K562 (cell line): ENCODE data around the gene TRNP1. TPM values are rescaled to one million over a fixed set of nuclear protein-coding genes. Genes with fewer than 3 reads are reported as not detected.
A peak's percentile ranks its signal among the peaks of the same experiment; 100 is the strongest.

ENCODE experiments used
- ATAC-seq: fragments of 200-7000 bp; cut with Tn5 transposase; 3 replicates; pipeline ENCODE4 v1.9.1; 2020; ENCODE audit warnings: moderate library complexity
- BruUV-seq: library from RNA; stranded (reverse); fragments of 400-500 nt; replicated peaks from 2 replicates; lab custom pipeline; 2021; lab: Mats Ljungman, UMichigan
- CTCF ChIA-PET: fragments of 300-600 bp; formaldehyde crosslinking; extraction: SDS; loops from one replicate; lab custom pipeline; 2021; ENCODE audit warnings: low intra/inter-chr PET ratio; lab: Yijun Ruan, JAX
- POLR2A ChIA-PET: fragments of 300-600, 350-650 bp; sonication (Branson Sonifier 250); formaldehyde crosslinking; extraction: SDS; loops from one replicate; lab custom pipeline; 2021; ENCODE audit warnings: antibody characterized with exemption, inconsistent platforms; lab: Yijun Ruan, JAX
- DNase-seq, 4 experiments: peaks; one replicate each; pipeline versions ENCODE4 v3.0.0 to v3.0.0-alpha.2; 2011 to 2018; ENCODE audit warnings: low spot score in 3 of 4, mixed read lengths in 3 of 4; ENCODE audit errors: extremely low read depth in 1 of 4
- FAIRE-seq: peaks from 2 replicates; lab custom pipeline; 2011; peaks lifted over from hg19 to GRCh38; lab: Jason Lieb, UNC
- H2AFZ ChIP-seq: 2 replicates; pipeline ENCODE4 v1.6.0; 2011; ENCODE audit warnings: low read depth, low read length, control low read depth, inconsistent platforms
- H3K27ac ChIP-seq: fragments of 200-600 bp; 3 replicates; pipeline ENCODE4 v1.8.0; 2011; ENCODE audit warnings: low read depth, mild to moderate bottlenecking, control low read depth, inconsistent platforms, low read length, moderate library complexity, mixed read lengths; ENCODE audit errors: extremely low read depth
- H3K27me3 ChIP-seq, 2 experiments: fragments of 300-600 bp in 1 of 2; 2 replicates in 1 of 2; 3 replicates in 1 of 2; pipeline versions ENCODE4 v1.6.0 to v1.8.0; 2011; ENCODE audit warnings: inconsistent platforms in 2 of 2, low read length in 2 of 2, mild to moderate bottlenecking in 1 of 2, mixed read lengths in 1 of 2, moderate library complexity in 1 of 2; ENCODE audit not compliant: control insufficient read depth in 2 of 2, insufficient read depth in 2 of 2
- H3K36me3 ChIP-seq: fragments of 300-600 bp; 3 replicates; pipeline ENCODE4 v1.8.0; 2011; ENCODE audit warnings: mild to moderate bottlenecking, low read length, inconsistent platforms; ENCODE audit not compliant: control insufficient read depth, insufficient read depth
- H3K4me1 ChIP-seq, 2 experiments: fragments of 200-600 bp in 1 of 2; replicated peaks in 1 of 2; 2 replicates in 1 of 2; 3 replicates in 1 of 2; pipeline versions ENCODE4 v1.5.1 to v1.8.0; 2011; ENCODE audit warnings: inconsistent platforms in 2 of 2, low read length in 2 of 2, mild to moderate bottlenecking in 1 of 2, mixed read lengths in 1 of 2, moderate library complexity in 1 of 2; ENCODE audit not compliant: control insufficient read depth in 2 of 2, insufficient read depth in 2 of 2
- H3K4me2 ChIP-seq: 2 replicates; pipeline ENCODE4 v1.6.1; 2011; ENCODE audit warnings: low read length, control low read depth, inconsistent platforms, mixed read lengths; ENCODE audit not compliant: insufficient read depth
- H3K4me3 ChIP-seq: fragments of 200-600 bp; sonication (generic), shearing (Covaris generic); 2 replicates; pipeline ENCODE4 v1.5.1; 2016; ENCODE audit warnings: control low read depth, inconsistent platforms
- H3K79me2 ChIP-seq: fragments of 200-600 bp; 3 replicates; pipeline ENCODE4 v1.8.0; 2011; ENCODE audit warnings: low read length, inconsistent platforms; ENCODE audit not compliant: control insufficient read depth, insufficient read depth
- H3K9ac ChIP-seq, 2 experiments: 2 replicates each; pipeline versions ENCODE4 v1.6.0 to v1.6.1; 2011; ENCODE audit warnings: low read depth in 2 of 2, low read length in 2 of 2, control low read depth in 1 of 2, inconsistent platforms in 1 of 2, mild to moderate bottlenecking in 1 of 2, mixed read lengths in 1 of 2; ENCODE audit not compliant: insufficient read depth in 1 of 2
- H3K9me1 ChIP-seq: one replicate; pipeline ENCODE4 v1.6.0; 2011; ENCODE audit warnings: inconsistent platforms, mild to moderate bottlenecking, low read length, moderate library complexity; ENCODE audit not compliant: control insufficient read depth, insufficient read depth
- H3K9me3 ChIP-seq: replicated peaks from 2 replicates; pipeline ENCODE4 v1.5.1; 2011; ENCODE audit warnings: low read depth, low read length, inconsistent platforms; ENCODE audit not compliant: control insufficient read depth, insufficient read depth
- H4K20me1 ChIP-seq: replicated peaks from 2 replicates; pipeline ENCODE4 v1.6.1; 2011; ENCODE audit warnings: low read length, inconsistent platforms, mixed read lengths; ENCODE audit not compliant: control insufficient read depth, insufficient read depth
- L3MBTL2 ChIP-seq: fragments of 450-650 bp; IDR thresholded peaks from 2 replicates; pipeline ENCODE4 v1.6.1; 2016; ENCODE audit warnings: mild to moderate bottlenecking, moderate library complexity
- SPI1 ChIP-seq: IDR thresholded peaks from 2 replicates; pipeline ENCODE4 v1.6.1; 2011; ENCODE audit warnings: low read depth, low read length, control low read depth, borderline replicate concordance
- TEAD1 ChIP-seq, 2 experiments: fragments of 450-650 bp in 1 of 2; sonication (generic) in 1 of 2; formaldehyde crosslinking; IDR thresholded peaks; 2 replicates each; pipeline versions ENCODE4 v1.4.0 to v1.8.0; 2020 to 2022; ENCODE audit warnings: mild to moderate bottlenecking in 2 of 2, missing genetic modification reagents in 1 of 2
- WGBS: fragments of 100-300 bp; shearing (Covaris generic); methylation state at CpG from one replicate; pipeline ENCODE4 v1.1.6; 2016; ENCODE audit warnings: low coverage, mixed read lengths; ENCODE audit not compliant: insufficient coverage; ENCODE audit errors: missing lambda C conversion rate; 5-methylcytosine and 5-hydroxymethylcytosine counted together
- in situ Hi-C: fragments of 300-500 bp; cut with MboI; formaldehyde crosslinking; loops from 4 replicates; pipeline ENCODE4 v1.15.0; 2018; ENCODE audit warnings: inconsistent platforms, mixed read lengths
- intact Hi-C: fragments of 100-400 bp; cut with micrococcal nuclease; formaldehyde crosslinking; loops from 2 replicates; pipeline ENCODE4 v1.14.2; 2022
- polyA plus RNA-seq, 8 experiments: library from polyadenylated mRNA; depleted of rRNA in 4 of 8; stranded (reverse) in 5 of 8; unstranded in 3 of 8; fragments of >200 nt; fragmentation: Nextera tagmentation in 2 of 8; fragmentation: Illumina TruSeq in 1 of 8; extraction: Ambion mirVana in 2 of 8; extraction: Trizol in 1 of 8; gene quantifications; 2 replicates each; pipeline versions ENCODE4 v1.2.1 to v1.2.3, GENCODE V29; 2011 to 2014; ENCODE audit warnings: inconsistent platforms in 1 of 8, missing spikeins in 1 of 8
- total RNA-seq, 7 experiments: library from RNA; depleted of rRNA in 6 of 7; stranded (reverse); fragments of >200 nt in 6 of 7; fragmentation: Illumina TruSeq in 2 of 7; extraction: Trizol in 2 of 7; gene quantifications; 2 replicates each; pipeline versions ENCODE4 v1.2.1 to v1.2.3, GENCODE V29; 2011 to 2021; ENCODE audit warnings: low replicate concordance in 1 of 7
- TF ChIP-seq, protein P1 (sequence below): sonication (generic); formaldehyde crosslinking; IDR thresholded peaks from 2 replicates; pipeline ENCODE4 v1.8.1; 2022; ENCODE audit warnings: missing genetic modification reagents
- TF ChIP-seq, protein P2 (sequence below), 2 experiments: fragments of 450-650 bp in 1 of 2; sonication (generic) in 1 of 2; formaldehyde crosslinking in 1 of 2; IDR thresholded peaks in 1 of 2; conservative IDR thresholded peaks in 1 of 2; 2 replicates each; pipeline versions ENCODE4 v1.6.1 to v1.8.1; 2016 to 2023; ENCODE audit warnings: mild to moderate bottlenecking in 2 of 2, moderate library complexity in 2 of 2, inconsistent platforms in 1 of 2, missing genetic modification reagents in 1 of 2
- TF ChIP-seq, protein P3 (sequence below), 2 experiments: fragments of 450-650 bp; formaldehyde crosslinking in 1 of 2; IDR thresholded peaks; 2 replicates each; pipeline versions ENCODE4 v1.4.0 to v1.6.1; 2014 to 2020; ENCODE audit warnings: mild to moderate bottlenecking in 2 of 2, borderline replicate concordance in 1 of 2, low read depth in 1 of 2

TRNP1 gene
- total and polyA plus RNA-seq, 9 of the 15 experiments (the other 6 are each of a cell fraction or from before 2014, with no cell fraction given) = 0.03 to 1.3 (median 0.95) TPM

DNA sequence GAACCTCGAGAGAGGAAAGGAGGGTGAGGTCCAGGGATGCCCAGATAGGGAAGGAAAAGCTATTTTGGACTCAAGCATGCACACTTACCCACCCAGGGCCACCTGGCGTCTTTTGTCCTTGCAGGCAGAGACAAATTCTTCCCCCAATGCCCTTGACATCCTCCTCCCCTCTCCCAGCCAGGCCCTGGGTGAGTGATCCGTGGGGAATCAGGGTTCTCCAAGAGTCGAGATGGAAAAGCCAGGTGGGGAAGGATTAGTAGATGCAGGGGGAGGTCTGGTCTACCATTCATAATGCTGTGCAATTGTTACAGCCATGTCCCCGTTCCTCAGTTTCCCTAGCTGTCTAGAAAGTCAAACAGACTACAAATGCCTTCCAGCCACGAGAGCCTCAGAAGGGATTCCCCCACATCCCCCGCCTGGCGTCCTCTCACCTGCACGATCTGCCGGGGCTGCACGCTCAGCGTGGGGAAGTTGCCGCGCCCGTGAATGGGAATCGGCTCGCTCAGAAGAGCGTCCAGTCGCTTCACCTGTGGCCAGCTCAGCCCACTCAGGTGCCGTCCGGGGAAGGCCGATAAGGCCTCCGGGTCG lies 18.6 kb downstream of the TRNP1 start (continued):
- TF ChIP-seq, protein P1, sequence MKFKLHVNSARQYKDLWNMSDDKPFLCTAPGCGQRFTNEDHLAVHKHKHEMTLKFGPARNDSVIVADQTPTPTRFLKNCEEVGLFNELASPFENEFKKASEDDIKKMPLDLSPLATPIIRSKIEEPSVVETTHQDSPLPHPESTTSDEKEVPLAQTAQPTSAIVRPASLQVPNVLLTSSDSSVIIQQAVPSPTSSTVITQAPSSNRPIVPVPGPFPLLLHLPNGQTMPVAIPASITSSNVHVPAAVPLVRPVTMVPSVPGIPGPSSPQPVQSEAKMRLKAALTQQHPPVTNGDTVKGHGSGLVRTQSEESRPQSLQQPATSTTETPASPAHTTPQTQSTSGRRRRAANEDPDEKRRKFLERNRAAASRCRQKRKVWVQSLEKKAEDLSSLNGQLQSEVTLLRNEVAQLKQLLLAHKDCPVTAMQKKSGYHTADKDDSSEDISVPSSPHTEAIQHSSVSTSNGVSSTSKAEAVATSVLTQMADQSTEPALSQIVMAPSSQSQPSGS (CRISPR knock-in tag) = 0 out of 2 replicates have a peak, but pooled peaks have one; percentile 45

DNA sequence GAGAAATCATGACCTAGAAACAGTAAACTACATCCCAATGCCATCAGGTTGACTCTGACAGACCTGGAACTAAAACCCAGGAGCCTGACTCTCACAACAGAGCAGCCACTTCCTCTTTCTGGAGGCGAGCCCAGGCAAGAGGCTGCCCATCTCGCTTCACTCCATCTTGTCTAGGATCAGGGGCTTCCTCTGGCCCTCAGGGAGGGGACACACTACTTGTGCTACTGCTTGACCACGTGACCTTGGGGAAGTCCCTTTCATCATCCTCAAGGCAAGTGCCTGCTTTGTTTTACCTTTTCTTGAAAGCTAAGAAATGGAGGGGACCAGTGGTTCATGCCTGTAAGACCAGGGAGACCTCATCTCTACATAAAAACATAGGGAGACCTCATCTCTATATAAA lies 21.8 kb downstream of the TRNP1 start:
- 10% methylated on average over 3 of the region's 3 CpGs for WGBS
- H3K36me3 ChIP-seq = no peaks in the 10 kb centered on the region
- FAIRE-seq (no peak), DNase-seq (peak in 1 of 4 experiments; percentile 51), ATAC-seq (no peak)
- BruUV-seq = no TSS peak
- ChIA-PET POLR2A (interaction anchor here (0.6 to 1.7 kb wide), 2 partner anchors 11 to 19 kb away, joined by 3 to 5 read pairs; no protein-coding TSS in a partner anchor), CTCF (no interaction called here)
- peaks cover 5% of the 10 kb centered on the region for H3K9me1 ChIP-seq
- peaks cover 37 to 51% of the 10 kb centered on the region in 2 experiments; a peak in 4 of 5 replicates for H3K4me1 ChIP-seq
- no peaks in the 10 kb centered on the region for H3K79me2 ChIP-seq
- peak overlapping the region; percentile 85 for H2AFZ ChIP-seq
- H3K27me3 ChIP-seq = no peaks in the 10 kb centered on the region
- no peak overlapping the region; the same call in 1 of the 2 replicates for H3K4me2 ChIP-seq
- H3K4me3 ChIP-seq = no peak overlapping the region
- peaks cover 7% of the 10 kb centered on the region; the same call in 1 of the 2 replicates for H4K20me1 ChIP-seq
- H3K27ac ChIP-seq = 0 out of 3 replicates have a peak overlapping the region, but pooled peaks have one; percentile 24
- no peak overlapping the region for H3K9ac ChIP-seq
- in situ Hi-C loops = no loop called here
- no peaks in the 10 kb centered on the region for H3K9me3 ChIP-seq
- intact Hi-C loops = no loop called here
- no peak for TF ChIP-seq TEAD1 (CRISPR knock-in tag; IDR thresholded peaks at IDR 0.05)
- TF ChIP-seq, protein P2, sequence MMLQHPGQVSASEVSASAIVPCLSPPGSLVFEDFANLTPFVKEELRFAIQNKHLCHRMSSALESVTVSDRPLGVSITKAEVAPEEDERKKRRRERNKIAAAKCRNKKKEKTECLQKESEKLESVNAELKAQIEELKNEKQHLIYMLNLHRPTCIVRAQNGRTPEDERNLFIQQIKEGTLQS (IDR thresholded peaks at IDR 0.05) = peak; percentile 38; the same call in 1 of the 2 replicates
- TF ChIP-seq, protein P2 (CRISPR knock-in tag; conservative IDR thresholded peaks at IDR 0.05) = no peak
- TF ChIP-seq L3MBTL2 = 0 out of 2 replicates have a peak, but pooled peaks have one; percentile 27
- TF ChIP-seq SPI1 = peak; percentile 100
- TF ChIP-seq, protein P3, sequence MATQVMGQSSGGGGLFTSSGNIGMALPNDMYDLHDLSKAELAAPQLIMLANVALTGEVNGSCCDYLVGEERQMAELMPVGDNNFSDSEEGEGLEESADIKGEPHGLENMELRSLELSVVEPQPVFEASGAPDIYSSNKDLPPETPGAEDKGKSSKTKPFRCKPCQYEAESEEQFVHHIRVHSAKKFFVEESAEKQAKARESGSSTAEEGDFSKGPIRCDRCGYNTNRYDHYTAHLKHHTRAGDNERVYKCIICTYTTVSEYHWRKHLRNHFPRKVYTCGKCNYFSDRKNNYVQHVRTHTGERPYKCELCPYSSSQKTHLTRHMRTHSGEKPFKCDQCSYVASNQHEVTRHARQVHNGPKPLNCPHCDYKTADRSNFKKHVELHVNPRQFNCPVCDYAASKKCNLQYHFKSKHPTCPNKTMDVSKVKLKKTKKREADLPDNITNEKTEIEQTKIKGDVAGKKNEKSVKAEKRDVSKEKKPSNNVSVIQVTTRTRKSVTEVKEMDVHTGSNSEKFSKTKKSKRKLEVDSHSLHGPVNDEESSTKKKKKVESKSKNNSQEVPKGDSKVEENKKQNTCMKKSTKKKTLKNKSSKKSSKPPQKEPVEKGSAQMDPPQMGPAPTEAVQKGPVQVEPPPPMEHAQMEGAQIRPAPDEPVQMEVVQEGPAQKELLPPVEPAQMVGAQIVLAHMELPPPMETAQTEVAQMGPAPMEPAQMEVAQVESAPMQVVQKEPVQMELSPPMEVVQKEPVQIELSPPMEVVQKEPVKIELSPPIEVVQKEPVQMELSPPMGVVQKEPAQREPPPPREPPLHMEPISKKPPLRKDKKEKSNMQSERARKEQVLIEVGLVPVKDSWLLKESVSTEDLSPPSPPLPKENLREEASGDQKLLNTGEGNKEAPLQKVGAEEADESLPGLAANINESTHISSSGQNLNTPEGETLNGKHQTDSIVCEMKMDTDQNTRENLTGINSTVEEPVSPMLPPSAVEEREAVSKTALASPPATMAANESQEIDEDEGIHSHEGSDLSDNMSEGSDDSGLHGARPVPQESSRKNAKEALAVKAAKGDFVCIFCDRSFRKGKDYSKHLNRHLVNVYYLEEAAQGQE (IDR thresholded peaks at IDR 0.05; ENCODE audit: borderline replicate concordance) = peak; percentile 31; the same call in 1 of the 2 replicates
- TF ChIP-seq, protein P3 (CRISPR knock-in tag; IDR thresholded peaks at IDR 0.05; ENCODE audit: low read depth) = no peak
